GM10266 (cell line): Measurements from ENCODE around the gene FSHR.

Source experiments
- DNase-seq: peaks from one replicate; pipeline ENCODE4 v3.0.0; 2012; ENCODE audit errors: extremely low spot score
- CTCF ChIP-seq: IDR thresholded peaks from 2 replicates; pipeline ENCODE4 v1.5.1; 2012; ENCODE audit warnings: mild to moderate bottlenecking, low read depth; ENCODE audit not compliant: control insufficient read depth, insufficient read depth; ENCODE audit errors: missing control alignments

Gene FSHR

GRCh38 chr2:49154140-49154539 lies at the start of gene FSHR:
TSS of gene FSHR (minus strand) at chr2:49154515. CDS start at chr2:49154417, 98 bp downstream.
- no peak for DNase-seq
- TF ChIP-seq CTCF = no peak

- no peak for TF ChIP-seq CTCF
- no peak for DNase-seq
Observed at GRCh38 chr2:49199266-49199665, 45.0 kb upstream of the FSHR start.

- DNase-seq = no peak
- TF ChIP-seq CTCF = no peak
Observed at GRCh38 chr2:49194701-49195100, 40.4 kb upstream of the FSHR start.

GRCh38 chr2:49192036-49192435 lies 37.7 kb upstream of the FSHR start:
- DNase-seq = no peak
- no peak for TF ChIP-seq CTCF

GRCh38 chr2:49189512-49190225 lies 35.4 kb upstream of the FSHR start:
- no peak for DNase-seq
- no peak for TF ChIP-seq CTCF

- no peak for TF ChIP-seq CTCF
- DNase-seq = no peak
Observed at GRCh38 chr2:49186050-49186648, 31.8 kb upstream of the FSHR start.

GRCh38 chr2:49178656-49179055 lies 24.3 kb upstream of the FSHR start:
- no peak for TF ChIP-seq CTCF
- DNase-seq = no peak
